Neutrophil (primary cell): ENCODE results near the gene PLEKHA1.

Experiments
- H3K27ac ChIP-seq: fragments of 200-600 bp; sonication (generic); 2 replicates; pipeline ENCODE4 v1.5.1; 2016; ENCODE audit warnings: mild to moderate bottlenecking, moderate library complexity
- H3K27me3 ChIP-seq: fragments of 200-600 bp; sonication (generic); 2 replicates; pipeline ENCODE4 v1.6.0; 2016; ENCODE audit warnings: mild to moderate bottlenecking
- H3K36me3 ChIP-seq: fragments of 200-600 bp; sonication (generic); 2 replicates; pipeline ENCODE4 v1.5.1; 2017
- H3K4me1 ChIP-seq, 2 experiments: fragments of 200-600 bp in 1 of 2; sonication (generic) in 1 of 2; 1 replicate in 1 of 2; 2 replicates in 1 of 2; pipeline versions ENCODE4 v1.5.1 to v1.6.1; 2013 to 2016; ENCODE audit warnings: low read depth in 1 of 2, low read length in 1 of 2, mild to moderate bottlenecking in 1 of 2, moderate library complexity in 1 of 2; ENCODE audit not compliant: control insufficient read depth in 1 of 2, insufficient read depth in 1 of 2
- H3K4me3 ChIP-seq, 2 experiments: fragments of 200-600 bp in 1 of 2; sonication (generic) in 1 of 2; 1 replicate in 1 of 2; 2 replicates in 1 of 2; pipeline ENCODE4 v1.5.1; 2013 to 2016; ENCODE audit warnings: low read depth in 1 of 2, low read length in 1 of 2, mild to moderate bottlenecking in 1 of 2, moderate library complexity in 1 of 2
- H3K9me3 ChIP-seq: fragments of 200-600 bp; sonication (generic); 2 replicates; pipeline ENCODE4 v1.5.1; 2016
- CTCF ChIP-seq: fragments of 200-600 bp; sonication (generic); IDR thresholded peaks from 2 replicates; pipeline ENCODE4 v1.5.1; 2016; ENCODE audit warnings: antibody characterized with exemption

Gene PLEKHA1

DNA sequence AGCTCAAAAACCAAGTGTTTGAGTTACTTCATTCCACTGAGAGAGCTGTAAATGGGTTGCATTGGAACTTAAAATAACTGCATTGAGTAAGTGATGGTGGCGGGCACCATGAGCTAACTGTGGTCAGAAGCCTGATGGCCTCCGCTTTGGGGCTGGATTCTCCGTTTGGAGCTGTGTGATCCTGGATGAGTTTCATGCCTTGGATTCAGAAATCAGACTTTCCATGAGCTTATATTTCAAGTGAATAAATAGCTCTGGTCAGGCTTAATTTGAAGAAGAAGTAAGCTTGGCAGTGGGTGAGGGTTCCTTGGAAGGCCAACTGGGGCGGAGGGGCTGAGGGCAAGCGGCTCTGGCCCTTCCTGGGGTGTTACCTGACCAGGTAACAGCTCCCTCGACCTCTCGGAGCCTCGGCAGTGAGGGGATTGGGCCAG, 92.5 kb downstream of the PLEKHA1 start:
- no peaks in the 10 kb centered on the region for H3K9me3 ChIP-seq
- no peaks in the 10 kb centered on the region for H3K36me3 ChIP-seq
- TF ChIP-seq CTCF: no peak
- peaks cover 99% of the 10 kb centered on the region for H3K27me3 ChIP-seq
- H3K27ac ChIP-seq: no peak overlapping the region
- H3K4me3 ChIP-seq: no peak overlapping the region
- H3K4me1 ChIP-seq: peaks cover 0 to 1% of the 10 kb centered on the region in 2 experiments

DNA sequence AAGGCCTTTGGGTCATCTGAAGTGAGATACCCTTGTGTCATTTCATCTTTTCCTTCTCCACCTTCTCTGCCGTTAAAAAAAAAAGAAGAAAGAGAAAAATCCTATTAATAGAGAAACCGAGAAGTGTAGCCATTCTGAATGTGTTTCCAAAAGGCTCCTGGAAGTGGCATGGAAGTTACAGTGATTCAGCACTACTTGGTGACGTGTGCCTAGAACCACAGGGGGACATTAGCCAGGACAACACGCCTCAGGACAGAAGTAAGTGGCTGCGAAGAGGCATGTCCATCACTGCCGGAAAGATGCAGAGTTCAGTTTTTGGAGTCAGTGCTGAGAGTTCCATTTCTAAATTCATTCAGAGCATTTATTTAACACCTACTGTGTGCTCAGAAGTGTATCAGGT, 93.2 kb downstream of the PLEKHA1 start:
- no peak overlapping the region for H3K4me3 ChIP-seq
- no peak for TF ChIP-seq CTCF
- H3K27ac ChIP-seq: no peak overlapping the region
- H3K27me3 ChIP-seq: peaks cover 97% of the 10 kb centered on the region
- H3K4me1 ChIP-seq: no peaks in the 10 kb centered on the region
- H3K9me3 ChIP-seq: no peaks in the 10 kb centered on the region
- no peaks in the 10 kb centered on the region for H3K36me3 ChIP-seq

GRCh38 chr10:122468307-122468925, 93.9 kb downstream of the PLEKHA1 start:
- H3K36me3 ChIP-seq: no peaks in the 10 kb centered on the region
- H3K27me3 ChIP-seq: peaks cover 97% of the 10 kb centered on the region
- H3K27ac ChIP-seq: no peak overlapping the region
- TF ChIP-seq CTCF: no peak
- no peak overlapping the region for H3K4me3 ChIP-seq
- no peaks in the 10 kb centered on the region for H3K4me1 ChIP-seq
- H3K9me3 ChIP-seq: no peaks in the 10 kb centered on the region

DNA sequence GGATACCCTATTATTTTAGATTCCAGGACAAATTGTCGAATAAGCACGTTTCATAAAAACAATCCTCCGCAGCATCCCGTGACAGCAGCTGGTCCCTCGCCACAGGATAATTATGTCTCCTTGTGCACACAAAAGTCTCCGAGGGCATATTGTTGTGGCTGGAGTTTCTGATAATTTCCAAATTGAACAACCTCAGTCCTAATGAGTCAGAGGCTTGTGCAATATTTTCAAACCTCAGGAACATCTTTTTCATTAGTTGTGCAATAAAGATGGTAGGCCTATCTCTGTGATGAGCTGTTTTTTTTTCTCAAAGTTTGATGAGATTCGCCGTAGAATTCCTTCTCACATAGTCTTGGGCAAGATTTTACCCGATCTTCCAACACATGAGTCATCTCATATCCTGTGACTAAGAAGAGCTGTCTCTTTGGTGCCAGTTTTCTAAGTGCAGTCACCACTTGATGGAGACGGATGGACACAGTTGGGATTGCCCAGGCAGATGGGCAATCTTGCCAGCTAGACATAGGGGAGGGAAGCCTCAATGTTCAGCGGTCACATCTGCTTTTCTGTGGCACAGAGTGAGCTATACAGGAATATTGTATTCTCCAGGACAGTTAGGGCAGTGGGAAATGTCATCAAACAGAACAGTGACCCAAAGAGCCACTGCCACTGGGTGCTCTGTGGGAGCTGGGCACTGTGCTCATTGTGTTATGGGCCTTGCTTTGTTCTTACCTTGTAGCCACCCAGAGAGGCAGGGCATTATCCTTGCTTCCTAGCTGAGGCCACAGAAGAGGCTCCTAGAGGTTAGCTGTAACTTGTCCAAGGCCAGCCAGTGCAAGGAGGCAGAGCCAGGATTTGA, 94.6 kb downstream of the PLEKHA1 start:
- H3K27me3 ChIP-seq: peaks cover 97% of the 10 kb centered on the region
- no peak overlapping the region for H3K4me3 ChIP-seq
- no peaks in the 10 kb centered on the region for H3K9me3 ChIP-seq
- H3K27ac ChIP-seq: no peak overlapping the region
- no peaks in the 10 kb centered on the region for H3K4me1 ChIP-seq
- no peaks in the 10 kb centered on the region for H3K36me3 ChIP-seq
- no peak for TF ChIP-seq CTCF

DNA sequence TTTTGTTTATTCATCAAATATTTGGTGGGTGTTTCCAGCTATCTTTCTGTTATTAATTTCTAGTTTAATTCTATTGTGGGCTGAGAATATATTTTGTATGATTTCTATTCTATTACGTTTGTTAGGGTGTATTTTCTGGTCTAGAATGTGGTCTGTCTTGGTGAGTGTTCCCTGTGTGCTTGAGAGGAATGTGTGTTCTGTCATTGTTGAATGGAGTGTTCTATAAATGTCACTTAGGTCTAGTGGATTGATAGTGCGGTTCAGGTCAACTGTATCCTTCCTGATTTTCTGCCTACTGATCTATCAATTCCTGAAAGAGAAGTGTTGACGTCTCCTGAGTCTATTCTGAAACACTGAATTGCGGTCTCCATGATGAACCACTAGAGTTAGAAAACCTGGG, 95.3 kb downstream of the PLEKHA1 start:
- Histone ChIP-seq H3K27ac (no peak overlapping the region), H3K4me1 (no peaks in the 10 kb centered on the region), H3K36me3 (no peaks in the 10 kb centered on the region), H3K4me3 (no peak overlapping the region), H3K27me3 (peaks cover 97% of the 10 kb centered on the region), H3K9me3 (no peaks in the 10 kb centered on the region)
- TF ChIP-seq CTCF: no peak
